K562 (cell line): ENCODE results near the gene KIR2DL3. TPM values are rescaled to one million over a fixed set of nuclear protein-coding genes. Genes with fewer than 3 reads are reported as not detected.

Experiments
- ATAC-seq: fragments of 200-7000 bp; cut with Tn5 transposase; 3 replicates; pipeline ENCODE4 v1.9.1; 2020; ENCODE audit warnings: moderate library complexity
- BruUV-seq: library from RNA; stranded (reverse); fragments of 400-500 nt; replicated peaks from 2 replicates; lab custom pipeline; 2021; lab: Mats Ljungman, UMichigan
- CTCF ChIA-PET: fragments of 300-600 bp; formaldehyde crosslinking; extraction: SDS; loops from one replicate; lab custom pipeline; 2021; ENCODE audit warnings: low intra/inter-chr PET ratio; lab: Yijun Ruan, JAX
- POLR2A ChIA-PET: fragments of 300-600, 350-650 bp; sonication (Branson Sonifier 250); formaldehyde crosslinking; extraction: SDS; loops from one replicate; lab custom pipeline; 2021; ENCODE audit warnings: antibody characterized with exemption, inconsistent platforms; lab: Yijun Ruan, JAX
- DNase-seq, 4 experiments: peaks; one replicate each; pipeline versions ENCODE4 v3.0.0 to v3.0.0-alpha.2; 2011 to 2018; ENCODE audit warnings: low spot score in 3 of 4, mixed read lengths in 3 of 4; ENCODE audit errors: extremely low read depth in 1 of 4
- FAIRE-seq: peaks from 2 replicates; lab custom pipeline; 2011; peaks lifted over from hg19 to GRCh38; lab: Jason Lieb, UNC
- H2AFZ ChIP-seq: 2 replicates; pipeline ENCODE4 v1.6.0; 2011; ENCODE audit warnings: low read depth, low read length, control low read depth, inconsistent platforms
- H3K27ac ChIP-seq: fragments of 200-600 bp; 3 replicates; pipeline ENCODE4 v1.8.0; 2011; ENCODE audit warnings: low read depth, mild to moderate bottlenecking, control low read depth, inconsistent platforms, low read length, moderate library complexity, mixed read lengths; ENCODE audit errors: extremely low read depth
- H3K27me3 ChIP-seq, 2 experiments: fragments of 300-600 bp in 1 of 2; 2 replicates in 1 of 2; 3 replicates in 1 of 2; pipeline versions ENCODE4 v1.6.0 to v1.8.0; 2011; ENCODE audit warnings: inconsistent platforms in 2 of 2, low read length in 2 of 2, mild to moderate bottlenecking in 1 of 2, mixed read lengths in 1 of 2, moderate library complexity in 1 of 2; ENCODE audit not compliant: control insufficient read depth in 2 of 2, insufficient read depth in 2 of 2
- H3K36me3 ChIP-seq: fragments of 300-600 bp; 3 replicates; pipeline ENCODE4 v1.8.0; 2011; ENCODE audit warnings: mild to moderate bottlenecking, low read length, inconsistent platforms; ENCODE audit not compliant: control insufficient read depth, insufficient read depth
- H3K4me1 ChIP-seq, 2 experiments: fragments of 200-600 bp in 1 of 2; replicated peaks in 1 of 2; 2 replicates in 1 of 2; 3 replicates in 1 of 2; pipeline versions ENCODE4 v1.5.1 to v1.8.0; 2011; ENCODE audit warnings: inconsistent platforms in 2 of 2, low read length in 2 of 2, mild to moderate bottlenecking in 1 of 2, mixed read lengths in 1 of 2, moderate library complexity in 1 of 2; ENCODE audit not compliant: control insufficient read depth in 2 of 2, insufficient read depth in 2 of 2
- H3K4me2 ChIP-seq: 2 replicates; pipeline ENCODE4 v1.6.1; 2011; ENCODE audit warnings: low read length, control low read depth, inconsistent platforms, mixed read lengths; ENCODE audit not compliant: insufficient read depth
- H3K4me3 ChIP-seq: fragments of 200-600 bp; sonication (generic), shearing (Covaris generic); 2 replicates; pipeline ENCODE4 v1.5.1; 2016; ENCODE audit warnings: control low read depth, inconsistent platforms
- H3K79me2 ChIP-seq: fragments of 200-600 bp; 3 replicates; pipeline ENCODE4 v1.8.0; 2011; ENCODE audit warnings: low read length, inconsistent platforms; ENCODE audit not compliant: control insufficient read depth, insufficient read depth
- H3K9ac ChIP-seq, 2 experiments: 2 replicates each; pipeline versions ENCODE4 v1.6.0 to v1.6.1; 2011; ENCODE audit warnings: low read depth in 2 of 2, low read length in 2 of 2, control low read depth in 1 of 2, inconsistent platforms in 1 of 2, mild to moderate bottlenecking in 1 of 2, mixed read lengths in 1 of 2; ENCODE audit not compliant: insufficient read depth in 1 of 2
- H3K9me1 ChIP-seq: one replicate; pipeline ENCODE4 v1.6.0; 2011; ENCODE audit warnings: inconsistent platforms, mild to moderate bottlenecking, low read length, moderate library complexity; ENCODE audit not compliant: control insufficient read depth, insufficient read depth
- H3K9me3 ChIP-seq: replicated peaks from 2 replicates; pipeline ENCODE4 v1.5.1; 2011; ENCODE audit warnings: low read depth, low read length, inconsistent platforms; ENCODE audit not compliant: control insufficient read depth, insufficient read depth
- H4K20me1 ChIP-seq: replicated peaks from 2 replicates; pipeline ENCODE4 v1.6.1; 2011; ENCODE audit warnings: low read length, inconsistent platforms, mixed read lengths; ENCODE audit not compliant: control insufficient read depth, insufficient read depth
- ARID1B ChIP-seq: fragments of 450-650 bp; IDR thresholded peaks from 2 replicates; pipeline ENCODE4 v1.6.1; 2016; ENCODE audit warnings: antibody characterized with exemption, mild to moderate bottlenecking, inconsistent platforms
- ATF4 ChIP-seq: fragments of 450-650 bp; formaldehyde crosslinking; IDR thresholded peaks from 2 replicates; pipeline ENCODE4 v1.4.0; 2022; ENCODE audit warnings: mild to moderate bottlenecking, moderate library complexity
- C11orf30 ChIP-seq: fragments of 450-650 bp; IDR thresholded peaks from 2 replicates; pipeline ENCODE4 v1.6.1; 2016; ENCODE audit warnings: low read depth, mild to moderate bottlenecking
- CBFA2T3 ChIP-seq: fragments of 450-650 bp; IDR thresholded peaks from 2 replicates; pipeline ENCODE4 v1.6.1; 2017
- E2F5 ChIP-seq: sonication (generic); formaldehyde crosslinking; IDR thresholded peaks from 2 replicates; pipeline ENCODE4 v1.8.0; 2022; ENCODE audit warnings: mild to moderate bottlenecking, missing genetic modification reagents
- HDAC6 ChIP-seq: IDR thresholded peaks from 2 replicates; pipeline ENCODE4 v1.6.1; 2012; ENCODE audit warnings: low read depth, mild to moderate bottlenecking, control low read depth, inconsistent platforms, low read length, moderate library complexity
- MAFG ChIP-seq: fragments of 450-650 bp; conservative IDR thresholded peaks from 2 replicates; pipeline ENCODE4 v1.6.1; 2016; ENCODE audit warnings: missing genetic modification characterization, missing compliant biosample characterization
- NCOR1 ChIP-seq: fragments of 450-650 bp; IDR thresholded peaks from 2 replicates; pipeline ENCODE4 v1.6.1; 2016; ENCODE audit warnings: mild to moderate bottlenecking, moderate library complexity
- NFE2 ChIP-seq: IDR thresholded peaks from 2 replicates; pipeline ENCODE4 v1.6.1; 2014; ENCODE audit warnings: antibody characterized with exemption, low read depth
- NFE2L1 ChIP-seq: fragments of 450-650 bp; IDR thresholded peaks from 2 replicates; pipeline ENCODE4 v1.6.1; 2016; ENCODE audit warnings: missing genetic modification characterization, low read depth, mild to moderate bottlenecking, missing compliant biosample characterization, moderate library complexity, borderline replicate concordance
- POLR2AphosphoS5 ChIP-seq: IDR thresholded peaks from 2 replicates; pipeline ENCODE4 v1.6.1; 2011; ENCODE audit warnings: mild to moderate bottlenecking, low read depth, low read length, moderate library complexity; ENCODE audit not compliant: control insufficient read depth, insufficient read depth
- PPARD ChIP-seq: fragments of 250-450 bp; sonication (Bioruptor Pico); IDR thresholded peaks from 2 replicates; pipeline ENCODE4 v1.8.0; 2022; ENCODE audit warnings: inconsistent platforms, mild to moderate bottlenecking, moderate library complexity
- PRPF4 ChIP-seq: fragments of 200-400 bp; formaldehyde crosslinking; IDR thresholded peaks from one replicate; pipeline ENCODE4 v1.6.1; 2017; ENCODE audit warnings: low read length, low read depth, mild to moderate bottlenecking; ENCODE audit not compliant: insufficient read depth, poor library complexity, severe bottlenecking
- RBFOX2 ChIP-seq: fragments of 200-400 bp; formaldehyde crosslinking; IDR thresholded peaks from 2 replicates; pipeline ENCODE4 v1.6.1; 2017; ENCODE audit warnings: low read depth, mild to moderate bottlenecking, low read length, moderate library complexity
- RCOR1 ChIP-seq, 2 experiments: IDR thresholded peaks; 2 replicates each; pipeline ENCODE4 v1.6.1; 2012; ENCODE audit warnings: low read depth in 2 of 2, low read length in 2 of 2, borderline replicate concordance in 1 of 2, improper control_type of control experiment in 1 of 2
- SMAD4 ChIP-seq: fragments of 250-450 bp; sonication (Bioruptor Pico); conservative IDR thresholded peaks from 2 replicates; pipeline ENCODE4 v1.8.0; 2021; ENCODE audit warnings: inconsistent platforms, mild to moderate bottlenecking, moderate library complexity
- TAF15 ChIP-seq: fragments of 200-400 bp; formaldehyde crosslinking; IDR thresholded peaks from 2 replicates; pipeline ENCODE4 v1.6.1; 2017; ENCODE audit warnings: mild to moderate bottlenecking, low read depth, low read length, moderate library complexity
- TAL1 ChIP-seq: fragments of 450-650 bp; IDR thresholded peaks from 2 replicates; pipeline ENCODE4 v1.6.1; 2016; ENCODE audit warnings: mild to moderate bottlenecking
- TCF3 ChIP-seq: sonication (generic); formaldehyde crosslinking; IDR thresholded peaks from 2 replicates; pipeline ENCODE4 v1.4.0; 2020; ENCODE audit warnings: mild to moderate bottlenecking, missing genetic modification reagents
- ZNF24 ChIP-seq: fragments of 450-650 bp; IDR thresholded peaks from 2 replicates; pipeline ENCODE4 v1.6.1; 2016
- ZNF431 ChIP-seq: sonication (generic); formaldehyde crosslinking; IDR thresholded peaks from 2 replicates; pipeline ENCODE4 v1.8.0; 2022; ENCODE audit warnings: mild to moderate bottlenecking, missing genetic modification reagents
- ZNF764 ChIP-seq: fragments of 250-450 bp; sonication (Bioruptor Pico); IDR thresholded peaks from 2 replicates; pipeline ENCODE4 v1.4.0; 2020; ENCODE audit warnings: low read depth, mild to moderate bottlenecking, moderate library complexity
- WGBS: fragments of 100-300 bp; shearing (Covaris generic); methylation state at CpG from one replicate; pipeline ENCODE4 v1.1.6; 2016; ENCODE audit warnings: low coverage, mixed read lengths; ENCODE audit not compliant: insufficient coverage; ENCODE audit errors: missing lambda C conversion rate; 5-methylcytosine and 5-hydroxymethylcytosine counted together
- in situ Hi-C: fragments of 300-500 bp; cut with MboI; formaldehyde crosslinking; loops from 4 replicates; pipeline ENCODE4 v1.15.0; 2018; ENCODE audit warnings: inconsistent platforms, mixed read lengths
- intact Hi-C: fragments of 100-400 bp; cut with micrococcal nuclease; formaldehyde crosslinking; loops from 2 replicates; pipeline ENCODE4 v1.14.2; 2022
- polyA plus RNA-seq, 8 experiments: library from polyadenylated mRNA; depleted of rRNA in 4 of 8; stranded (reverse) in 5 of 8; unstranded in 3 of 8; fragments of >200 nt; fragmentation: Nextera tagmentation in 2 of 8; fragmentation: Illumina TruSeq in 1 of 8; extraction: Ambion mirVana in 2 of 8; extraction: Trizol in 1 of 8; gene quantifications; 2 replicates each; pipeline versions ENCODE4 v1.2.1 to v1.2.3, GENCODE V29; 2011 to 2014; ENCODE audit warnings: inconsistent platforms in 1 of 8, missing spikeins in 1 of 8
- total RNA-seq, 7 experiments: library from RNA; depleted of rRNA in 6 of 7; stranded (reverse); fragments of >200 nt in 6 of 7; fragmentation: Illumina TruSeq in 2 of 7; extraction: Trizol in 2 of 7; gene quantifications; 2 replicates each; pipeline versions ENCODE4 v1.2.1 to v1.2.3, GENCODE V29; 2011 to 2021; ENCODE audit warnings: low replicate concordance in 1 of 7

The KIR2DL3 gene
- total and polyA plus RNA-seq, 9 of the 15 experiments (the other 6 are each of a cell fraction or from before 2014, with no cell fraction given): not detected

GRCh38 chr19:54696117-54696548 is 42.2 kb upstream of the KIR2DL3 start (continued):
- TF ChIP-seq POLR2AphosphoS5 (peak; percentile 52; the same call in 1 of the 2 replicates), PRPF4 (no peak), ZNF431 (no peak), RBFOX2 (peak; percentile 68), ZNF764 (CRISPR knock-in tag) (no peak), ZNF24 (no peak)

GRCh38 chr19:54696766-54697165 is 41.5 kb upstream of the KIR2DL3 start:
- DNase-seq: peak in 3 of 4 experiments; percentile 23 to 71 (median 29)
- Histone ChIP-seq H3K4me1 (peaks cover 22 to 41% of the 10 kb centered on the region in 2 experiments; a peak in 4 of 5 replicates), H3K9me1 (no peaks in the 10 kb centered on the region), H3K36me3 (no peaks in the 10 kb centered on the region), H3K4me2 (peak overlapping the region; percentile 88), H2AFZ (peak overlapping the region; percentile 79; the same call in 1 of the 2 replicates), H4K20me1 (no peaks in the 10 kb centered on the region), H3K9me3 (no peaks in the 10 kb centered on the region), H3K4me3 (peak overlapping the region; percentile 32), H3K27me3 (no peaks in the 10 kb centered on the region), H3K9ac (peak overlapping the region; percentile 53 to 56; a peak in 3 of 4 replicates), H3K27ac (peak overlapping the region; percentile 63), H3K79me2 (no peaks in the 10 kb centered on the region; the same call in 2 of the 3 replicates)
- BruUV-seq: no TSS peak
- 0% methylated on average over 2 of the region's 2 CpGs for WGBS
- in situ Hi-C loops: no loop called here
- POLR2A ChIA-PET: interaction anchor here (0.7 to 1.4 kb wide), 2 partner anchors 10 to 138 kb away, joined by 3 to 4 read pairs; no protein-coding TSS in a partner anchor
- intact Hi-C loops: no loop called here
- CTCF ChIA-PET: no interaction called here
- ATAC-seq: peak; percentile 76
- peak; percentile 77 for FAIRE-seq
- TF ChIP-seq NFE2 (peak; percentile 80), PPARD (CRISPR knock-in tag) (no peak), CBFA2T3 (peak; percentile 50), TAL1 (peak; percentile 14; the same call in 1 of the 2 replicates), HDAC6 (no peak), SMAD4 (no peak), NFE2L1 (tag) (no peak), TAF15 (no peak), ATF4 (no peak), MAFG (tag) (0 out of 2 replicates have a peak, but pooled peaks have one; percentile 12), NCOR1 (peak; percentile 21; the same call in 1 of the 2 replicates), TCF3 (CRISPR knock-in tag) (peak; percentile 35; the same call in 1 of the 2 replicates), RCOR1 (IDR thresholded peaks at IDR 0.05; ENCODE audit: borderline replicate concordance in 1 of 2, low read depth in 2 of 2, low read length in 2 of 2) (peak in 1 of 2 experiments; percentile 34; a peak in 1 of 4 replicates), E2F5 (CRISPR knock-in tag) (no peak), C11orf30 (peak; percentile 38; the same call in 1 of the 2 replicates), ARID1B (peak; percentile 67)
